Activated CD8-positive, alpha-beta memory T cell treated with anti-CD3 and anti-CD28 coated beads, Interleukin-2, amount 50 U/mL, for 24 hours (primary cell): ENCODE measurements around the gene SOX30.

ENCODE experiments used
- DNase-seq: peaks from one replicate; pipeline ENCODE4 v3.0.0-alpha.2; 2020; ENCODE audit errors: extremely low read depth

Gene SOX30

DNA sequence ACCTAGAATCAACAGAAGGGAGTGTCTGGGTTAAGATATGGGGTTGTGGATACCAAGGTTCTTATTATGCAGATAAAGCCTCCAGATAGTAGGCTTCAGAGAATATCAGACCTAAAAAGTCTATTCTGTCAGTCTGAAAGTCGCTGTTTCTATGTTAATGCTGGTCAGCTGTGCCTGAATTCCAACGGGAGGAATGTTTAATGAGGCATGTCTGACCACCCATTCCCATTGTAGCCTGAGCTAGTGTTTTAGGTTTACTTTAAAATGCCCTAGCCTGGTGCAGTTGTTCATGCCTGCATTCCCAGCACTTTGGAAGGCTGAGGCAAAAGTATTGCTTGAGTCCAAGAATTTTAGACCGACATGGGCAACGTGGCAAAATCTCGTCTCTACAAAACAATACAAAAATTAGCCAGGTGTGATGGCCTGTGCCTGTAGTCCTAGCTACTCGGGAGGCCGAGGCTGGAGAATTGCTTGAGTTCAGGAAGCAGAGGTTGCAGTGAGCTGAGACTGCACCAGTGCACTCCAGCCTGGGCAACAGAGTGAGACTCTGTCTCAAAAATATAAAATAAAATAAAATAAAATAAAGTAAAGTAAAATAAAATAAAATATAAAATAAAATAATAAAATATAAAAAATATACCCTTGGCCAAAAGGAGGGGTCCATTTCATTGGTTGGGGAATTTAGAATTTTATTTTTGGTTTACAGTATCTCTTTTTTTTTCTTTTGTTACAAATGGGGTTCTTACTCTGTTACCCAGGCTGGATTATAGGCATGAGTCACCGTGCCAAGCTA lies 7.8 kb upstream of the SOX30 start:
- no peak for DNase-seq

DNA sequence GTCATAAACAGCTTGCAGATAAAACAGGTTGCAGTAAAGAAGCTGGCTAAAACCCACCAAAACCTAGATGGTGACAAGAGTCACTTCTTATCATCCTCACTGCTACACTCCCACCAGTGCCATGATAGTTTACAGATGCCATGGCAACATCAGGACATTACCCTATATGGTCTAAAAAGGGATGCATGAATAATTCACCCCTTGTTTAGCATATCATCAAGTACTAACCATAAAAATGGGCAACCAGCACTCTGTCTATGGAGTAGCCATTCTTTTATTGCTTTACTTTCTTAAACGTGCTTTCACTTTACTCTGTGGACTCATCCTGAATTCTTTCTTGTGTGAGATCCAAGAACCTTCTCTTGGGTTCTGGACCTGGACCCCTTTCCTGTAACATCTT lies 6.7 kb upstream of the SOX30 start:
- DNase-seq, result no peak

DNA sequence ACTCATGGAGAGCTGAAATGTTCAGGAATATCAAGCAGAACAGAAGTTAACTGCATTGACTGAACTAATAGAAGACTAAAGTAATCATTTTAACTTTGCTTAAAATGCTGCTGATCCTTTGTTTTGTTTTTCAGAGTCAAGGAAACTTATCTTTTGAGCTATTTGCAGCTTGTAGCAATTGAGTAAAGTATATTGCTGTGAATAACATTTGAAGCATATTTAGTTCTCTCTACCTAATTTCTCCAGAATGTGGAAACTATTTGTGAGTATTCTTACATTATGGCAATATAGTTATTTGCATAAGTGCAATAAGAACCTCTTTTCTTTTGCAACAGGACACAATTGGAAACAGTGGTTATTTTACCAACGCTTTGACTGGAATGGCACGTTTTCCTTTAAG lies 5.3 kb upstream of the SOX30 start:
- DNase-seq, result no peak

DNA sequence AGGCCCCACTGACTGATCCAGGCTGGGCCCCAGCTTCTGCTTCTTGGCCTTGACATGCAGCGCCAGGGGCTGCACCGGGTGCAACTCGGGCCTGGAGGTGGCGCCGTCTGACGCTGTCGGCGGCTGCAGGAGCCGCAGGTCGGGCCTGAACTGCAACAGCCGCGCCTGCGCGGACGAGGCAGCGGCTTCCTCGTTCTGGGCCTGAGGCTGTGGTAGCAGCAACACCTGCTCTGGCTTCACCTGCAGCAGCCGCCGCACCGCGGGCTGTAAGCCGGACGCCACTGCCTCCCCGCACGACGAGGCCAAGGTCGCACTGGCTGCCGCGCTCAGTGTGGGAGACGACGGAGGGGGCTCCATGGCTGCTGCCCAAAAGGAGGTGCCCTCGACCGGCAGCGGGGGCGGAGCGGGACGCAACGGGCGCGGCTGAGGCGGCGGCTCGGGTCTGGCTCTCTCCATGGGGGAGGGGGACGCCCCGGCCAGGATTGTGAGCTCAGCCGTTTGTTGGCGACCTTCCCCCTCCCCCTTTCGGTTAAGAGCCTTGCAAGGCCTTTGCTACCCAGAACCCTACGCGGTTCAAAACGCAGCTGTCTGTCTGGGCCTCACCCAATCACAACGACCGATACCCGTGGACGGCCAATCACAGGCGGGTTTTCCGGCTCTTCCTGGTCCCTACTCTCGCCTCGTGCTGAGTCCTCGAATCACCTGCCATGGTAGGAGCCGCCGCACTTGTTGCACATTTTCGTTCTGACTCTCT lies 438 bp downstream of the SOX30 start:
- DNase-seq, result peak; percentile 50

DNA sequence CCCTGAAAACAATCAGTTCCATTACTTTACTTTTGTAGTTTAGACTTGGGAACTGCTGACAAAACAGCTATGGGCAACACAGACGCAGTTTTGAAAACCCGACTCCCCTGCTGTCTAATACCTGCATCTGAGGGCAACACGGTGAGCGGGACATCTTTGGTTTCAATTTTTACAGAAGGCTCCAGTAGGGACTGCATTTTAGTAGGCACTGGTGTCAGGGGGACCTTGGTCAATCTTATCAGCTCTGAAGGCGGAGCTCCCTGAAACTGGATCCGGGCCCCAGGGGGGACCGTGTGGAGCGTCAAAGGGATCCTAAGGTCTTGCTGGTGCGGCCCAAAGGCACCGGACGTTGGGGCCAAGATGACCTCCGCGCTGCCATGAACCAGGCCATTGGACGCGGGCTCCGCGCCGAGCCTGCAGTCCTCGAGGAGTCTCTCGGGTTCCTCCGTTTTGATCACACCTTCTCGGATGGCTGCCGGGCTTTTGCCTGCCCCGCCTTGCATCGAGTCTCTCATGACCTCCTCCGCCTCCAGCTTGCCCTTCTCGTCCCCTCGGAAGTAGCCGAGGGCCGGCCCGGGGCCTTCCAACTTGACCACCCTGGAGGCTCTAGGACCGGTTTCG lies 1.1 kb downstream of the SOX30 start:
- DNase-seq, result no peak

DNA sequence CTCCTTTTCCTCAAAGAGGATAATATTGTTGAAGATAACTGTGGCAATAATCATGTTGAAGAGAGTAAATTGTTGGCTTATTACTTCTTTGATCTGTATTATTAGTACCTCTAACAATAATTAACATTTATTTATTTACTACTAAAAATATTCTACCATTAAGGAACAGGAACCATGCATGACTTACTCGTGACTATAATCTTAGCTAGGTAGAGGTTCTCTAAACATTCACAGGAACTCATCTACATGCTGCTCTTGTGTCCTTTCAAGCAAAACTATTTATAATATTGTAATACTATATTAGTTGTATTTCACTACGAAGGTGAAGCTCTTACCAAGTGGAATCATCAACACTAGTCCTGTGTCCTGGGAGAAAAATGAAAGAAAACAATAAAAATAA lies 3.1 kb downstream of the SOX30 start:
- DNase-seq, result no peak

DNA sequence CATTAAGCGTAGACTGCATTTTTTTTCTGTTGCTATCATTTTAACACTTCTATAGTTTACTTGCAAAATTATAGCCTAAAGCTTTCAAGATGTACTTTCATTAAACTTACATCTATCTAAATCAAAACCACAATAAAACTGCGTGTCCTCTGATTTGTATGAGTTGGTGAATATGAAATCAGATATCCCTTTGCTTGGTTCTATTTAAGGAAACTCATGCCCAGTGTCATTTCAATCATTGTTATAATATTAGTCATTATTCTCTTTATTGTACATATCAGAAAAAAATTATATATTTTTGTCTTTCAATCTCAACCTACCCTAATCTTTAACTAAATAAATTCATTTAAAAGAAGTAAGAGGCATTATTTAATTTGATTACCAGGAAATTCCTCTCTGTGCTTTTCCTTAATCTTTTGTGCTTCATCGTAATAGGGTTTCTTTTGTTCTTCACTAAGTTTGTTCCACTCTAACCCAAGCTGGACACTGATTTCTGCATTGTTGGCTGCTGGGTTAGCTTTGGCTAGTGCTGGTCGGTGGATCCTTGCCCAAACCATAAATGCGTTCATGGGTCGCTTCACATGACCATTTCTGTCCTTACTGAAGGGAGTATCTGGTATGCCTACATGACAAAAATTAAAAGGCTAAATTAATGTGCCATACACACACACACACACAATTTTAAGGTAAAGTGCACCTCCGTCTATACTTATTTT lies 3.8 kb downstream of the SOX30 start:
- DNase-seq, result no peak

DNA sequence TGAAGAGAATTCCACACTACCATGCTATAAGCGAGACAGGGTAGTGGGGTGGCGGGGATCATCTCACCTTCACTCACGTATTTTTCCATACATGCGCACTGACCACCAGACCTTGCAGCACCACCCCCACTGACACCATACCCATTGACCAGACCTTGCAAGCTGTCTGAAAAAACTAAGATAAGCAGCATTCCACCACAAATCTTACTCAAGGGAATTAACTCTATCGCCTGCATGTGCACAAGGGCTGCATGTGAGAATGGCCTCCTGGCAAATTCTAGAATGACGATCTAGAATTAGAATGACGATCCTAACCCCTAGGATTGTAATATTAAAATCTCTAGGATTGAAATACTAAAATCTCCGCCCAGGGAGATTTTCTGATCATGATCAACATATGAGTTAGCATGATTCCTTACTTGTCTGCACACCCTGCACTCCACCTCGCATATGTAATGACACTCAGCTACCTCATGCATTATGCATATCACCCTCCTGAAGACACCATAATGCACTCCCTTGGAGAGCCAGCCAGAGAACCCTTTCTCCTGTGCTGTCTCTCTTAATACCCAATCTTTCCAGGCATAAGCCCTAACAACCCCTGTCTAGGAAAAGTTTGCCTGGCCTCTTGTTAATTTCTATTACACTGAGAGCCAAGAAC lies 11.7 kb downstream of the SOX30 start:
- no peak for DNase-seq

DNA sequence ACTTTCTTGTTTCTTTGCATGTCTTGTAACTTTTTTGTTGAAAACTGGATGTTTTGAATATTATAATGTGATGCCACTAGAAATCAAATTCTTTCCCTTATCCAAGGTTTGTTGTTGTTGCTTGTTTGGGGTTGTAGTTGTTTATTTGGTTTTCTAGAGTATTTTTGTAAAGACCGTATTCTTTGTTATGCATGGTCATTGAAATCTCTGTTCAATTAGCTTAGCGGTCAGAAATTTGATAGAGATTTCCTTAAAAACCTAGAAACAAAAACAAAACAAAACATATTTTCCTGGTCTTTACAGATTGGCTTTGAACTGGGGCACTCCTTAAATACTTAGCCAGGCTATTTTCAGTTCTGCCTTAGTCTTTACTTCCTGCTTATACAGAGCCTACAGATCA lies 21.9 kb downstream of the SOX30 start:
- DNase-seq, result no peak

DNA sequence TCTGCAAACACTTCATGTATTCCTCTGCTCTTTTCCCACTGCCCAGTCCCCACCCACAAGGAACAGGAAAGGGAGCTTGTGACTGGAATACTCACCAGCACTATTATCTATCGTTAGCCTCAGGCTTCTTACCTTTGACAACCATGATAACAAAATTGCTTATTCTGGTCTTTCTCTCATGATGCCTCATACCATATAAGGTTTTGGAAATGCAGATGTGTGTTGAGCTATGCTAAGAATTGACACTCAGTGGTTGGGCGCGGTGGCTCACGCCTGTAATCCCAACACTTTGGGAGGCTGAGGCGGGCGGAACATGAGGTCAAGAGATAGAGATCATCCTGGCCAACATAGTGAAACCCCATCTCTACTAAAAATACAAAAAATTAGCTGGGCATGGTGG lies 25.4 kb downstream of the SOX30 start:
- no peak for DNase-seq

DNA sequence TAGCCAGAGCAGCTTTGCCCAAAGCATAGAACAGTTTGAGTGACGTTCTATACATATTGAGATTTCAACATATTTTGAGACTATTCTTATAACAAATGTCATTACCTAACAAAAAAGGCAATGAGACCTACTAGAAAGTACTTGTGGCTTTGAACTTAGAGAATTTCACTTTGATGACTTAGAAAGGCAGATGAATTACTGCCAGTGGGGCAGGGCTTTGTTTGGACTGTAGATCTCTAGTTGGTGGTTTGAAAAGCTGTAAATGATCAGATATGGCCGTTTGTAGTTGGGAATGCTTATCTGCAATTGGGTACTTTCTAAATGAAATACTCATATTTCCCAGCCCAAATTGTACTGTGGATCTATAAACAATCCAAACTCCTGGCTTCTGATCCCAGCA lies 28.1 kb downstream of the SOX30 start:
- DNase-seq, result no peak

DNA sequence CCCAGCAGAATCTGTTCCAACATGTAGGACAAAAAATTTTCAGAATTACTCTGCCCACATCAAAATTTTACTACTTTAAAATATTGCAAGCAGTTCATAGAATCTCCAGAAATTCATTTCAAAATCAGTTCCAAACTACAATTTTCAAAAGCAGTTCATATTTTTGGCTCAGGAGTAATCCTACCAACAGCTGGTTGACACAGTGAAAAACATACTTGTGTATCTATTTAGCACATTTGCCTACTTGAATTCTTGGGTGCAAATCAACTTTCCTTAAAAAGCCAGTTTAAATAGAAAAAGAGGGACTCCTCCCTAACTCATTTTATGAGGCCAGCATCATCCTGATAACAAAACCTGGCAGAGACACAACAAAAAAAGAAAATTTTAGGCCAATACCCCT lies 31.5 kb downstream of the SOX30 start:
- DNase-seq, result no peak

DNA sequence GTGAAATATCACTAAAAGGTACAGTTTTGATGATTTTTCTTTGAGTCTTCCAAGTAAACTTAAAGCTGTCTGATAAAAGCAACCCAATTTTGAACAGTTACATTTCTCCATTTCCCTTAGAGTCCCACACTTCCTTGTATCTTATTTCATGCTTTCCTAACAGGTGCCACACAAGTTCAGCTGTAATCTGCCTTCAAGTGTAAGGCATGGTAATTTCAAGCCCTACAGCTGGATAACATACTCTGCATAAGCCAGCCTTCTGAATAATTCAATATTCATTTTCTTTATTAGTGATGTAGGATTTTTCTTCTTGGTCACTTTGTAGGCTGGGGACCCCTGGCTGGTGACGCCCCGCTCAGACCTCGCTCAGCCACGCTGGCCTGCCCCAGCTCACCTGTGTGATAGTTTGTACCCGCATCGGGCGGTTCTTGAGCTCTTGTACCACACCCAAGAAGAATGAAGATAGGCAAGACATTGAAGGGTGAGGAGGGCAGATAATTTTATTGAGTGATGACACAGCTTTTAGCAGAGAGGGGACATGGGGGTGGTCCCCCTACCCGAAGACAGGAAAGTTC lies 34.0 kb downstream of the SOX30 start:
- DNase-seq, result no peak

DNA sequence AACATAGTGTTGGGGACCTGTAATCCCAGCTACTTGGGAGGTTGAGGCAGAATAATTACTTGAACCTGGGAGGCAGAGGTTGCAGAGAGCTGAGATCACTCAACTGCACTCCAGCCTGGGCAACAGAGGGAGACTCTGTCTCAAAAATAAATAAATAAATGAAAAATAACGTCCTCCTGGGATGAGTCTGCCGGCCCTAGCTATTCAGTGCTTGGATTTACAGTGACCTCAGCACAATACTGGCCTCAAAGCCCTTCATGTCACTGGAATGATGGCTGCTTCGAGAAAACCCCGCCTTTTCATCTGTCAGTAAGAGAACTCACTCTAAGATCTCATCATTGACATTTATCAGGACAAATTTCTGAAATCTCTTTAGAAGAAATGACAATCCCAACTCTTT lies 35.5 kb downstream of the SOX30 start:
- no peak for DNase-seq

DNA sequence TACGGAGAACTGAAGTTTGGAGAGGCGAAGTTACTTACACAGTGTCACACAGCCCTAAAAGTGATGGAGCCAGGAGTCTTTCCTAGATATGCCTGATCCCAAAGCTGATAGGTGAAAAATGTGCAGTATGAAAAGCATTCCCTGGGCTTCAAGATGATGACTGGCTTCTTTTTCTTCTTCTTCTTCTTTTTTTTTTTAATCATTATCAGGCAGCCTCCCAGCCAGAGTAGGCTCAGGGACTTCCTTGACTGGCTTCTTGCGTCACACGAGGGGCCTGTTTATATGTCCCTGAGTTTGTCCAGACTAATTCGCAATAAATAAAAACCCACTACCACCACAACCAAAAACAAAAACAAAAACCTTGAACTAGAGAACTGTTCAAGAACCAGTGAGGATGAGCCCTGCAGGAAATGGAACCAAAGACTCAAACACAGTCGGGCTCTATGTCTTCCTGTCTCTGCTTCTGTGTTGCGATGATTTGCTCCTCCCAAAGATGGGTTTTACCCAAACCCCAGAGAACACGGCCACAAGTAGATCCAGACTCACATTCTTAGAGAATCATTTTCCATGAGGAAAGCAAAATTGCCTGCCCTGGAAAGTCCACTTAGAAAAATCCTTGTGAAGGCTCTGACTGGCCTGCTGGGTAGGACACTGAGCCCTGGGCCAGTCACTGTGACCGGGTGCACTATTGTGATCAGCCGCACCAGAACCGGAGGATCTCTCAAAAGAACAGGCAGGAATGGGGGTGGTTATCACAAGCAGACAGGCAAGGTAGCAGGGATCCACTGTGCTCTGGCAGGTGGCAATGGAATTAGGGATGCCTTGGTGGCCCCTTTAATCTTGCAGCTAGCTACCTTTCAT lies 38.6 kb downstream of the SOX30 start:
- DNase-seq, result no peak

DNA sequence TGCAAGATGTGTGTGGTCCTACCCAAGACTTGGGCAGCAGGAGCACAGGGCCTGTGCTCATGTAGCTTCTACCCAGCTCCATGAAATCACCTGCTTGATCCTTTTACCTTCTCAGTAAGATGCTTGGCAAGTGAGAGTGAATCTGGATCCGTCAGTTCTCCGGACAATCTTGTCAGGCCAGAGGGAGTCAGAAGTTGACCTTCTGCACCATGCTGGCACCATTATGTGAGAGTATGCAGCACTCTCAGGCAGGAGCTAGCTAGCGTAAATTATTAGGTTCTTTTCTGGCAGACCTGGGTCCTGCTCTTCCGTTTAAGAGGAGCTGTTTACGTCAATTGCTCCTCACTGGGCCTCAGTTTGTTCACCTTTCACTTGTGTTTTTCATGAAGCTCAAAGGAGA lies 39.7 kb downstream of the SOX30 start:
- no peak for DNase-seq

DNA sequence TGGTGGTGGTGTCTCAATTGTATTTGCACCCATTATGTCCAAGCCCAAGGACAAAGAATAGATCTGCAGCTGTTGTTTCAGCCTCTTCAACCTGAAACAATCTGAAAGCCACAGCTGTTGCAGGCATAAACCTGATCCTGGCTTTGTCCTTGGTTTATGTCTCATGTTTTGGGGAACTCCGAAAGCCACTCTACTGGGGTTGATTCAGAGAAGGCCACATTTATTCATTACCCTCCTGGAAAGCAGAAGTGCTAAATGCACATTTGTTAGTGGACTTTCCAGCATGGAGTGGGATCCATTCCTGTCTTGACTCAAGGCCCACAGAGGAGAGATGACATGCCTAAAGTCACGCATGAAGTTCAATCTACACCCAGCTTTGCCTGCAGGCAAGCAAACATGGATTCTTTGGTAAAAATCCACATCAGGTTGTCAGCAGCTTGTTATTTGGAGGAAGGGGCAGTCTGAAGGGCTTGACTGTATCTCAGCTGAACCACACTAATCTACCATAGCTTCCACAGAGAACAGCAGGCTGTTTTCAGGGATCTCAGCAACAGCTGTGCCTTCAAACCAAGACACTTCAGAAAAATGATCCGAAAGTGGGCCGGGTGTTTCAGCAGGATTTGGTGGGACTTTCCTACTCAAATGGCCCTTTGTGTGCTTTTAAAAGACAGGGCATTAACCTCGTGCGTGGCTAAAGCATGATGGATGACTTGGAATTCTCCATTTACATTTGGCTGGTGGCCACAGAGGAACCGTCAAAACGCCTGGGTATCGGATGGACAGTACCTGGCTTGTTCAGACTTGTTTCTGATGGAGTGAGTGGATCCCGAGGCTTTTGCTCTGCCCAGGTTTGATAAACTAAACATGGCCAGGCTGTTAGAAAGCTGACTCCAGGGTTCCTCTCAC lies 40.4 kb downstream of the SOX30 start:
- DNase-seq, result no peak

DNA sequence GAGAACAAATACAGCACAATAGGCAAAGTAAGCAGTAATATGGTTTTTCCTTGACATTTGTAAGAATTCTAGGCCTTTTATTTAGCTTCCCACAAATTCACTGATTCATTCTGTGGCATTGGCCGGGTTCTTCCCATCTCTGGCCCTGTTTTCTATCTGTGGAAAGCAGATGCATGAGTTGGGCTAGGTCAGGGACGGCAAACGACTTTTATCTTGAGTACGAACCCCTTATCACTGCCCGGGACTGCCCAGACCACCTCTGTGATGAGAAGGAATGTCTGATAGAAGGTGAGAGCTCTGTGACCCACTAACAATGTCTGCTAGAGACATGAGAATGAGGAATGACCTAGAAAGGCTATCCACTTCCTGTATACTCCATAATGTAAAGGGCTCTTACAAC lies 41.2 kb downstream of the SOX30 start:
- no peak for DNase-seq

DNA sequence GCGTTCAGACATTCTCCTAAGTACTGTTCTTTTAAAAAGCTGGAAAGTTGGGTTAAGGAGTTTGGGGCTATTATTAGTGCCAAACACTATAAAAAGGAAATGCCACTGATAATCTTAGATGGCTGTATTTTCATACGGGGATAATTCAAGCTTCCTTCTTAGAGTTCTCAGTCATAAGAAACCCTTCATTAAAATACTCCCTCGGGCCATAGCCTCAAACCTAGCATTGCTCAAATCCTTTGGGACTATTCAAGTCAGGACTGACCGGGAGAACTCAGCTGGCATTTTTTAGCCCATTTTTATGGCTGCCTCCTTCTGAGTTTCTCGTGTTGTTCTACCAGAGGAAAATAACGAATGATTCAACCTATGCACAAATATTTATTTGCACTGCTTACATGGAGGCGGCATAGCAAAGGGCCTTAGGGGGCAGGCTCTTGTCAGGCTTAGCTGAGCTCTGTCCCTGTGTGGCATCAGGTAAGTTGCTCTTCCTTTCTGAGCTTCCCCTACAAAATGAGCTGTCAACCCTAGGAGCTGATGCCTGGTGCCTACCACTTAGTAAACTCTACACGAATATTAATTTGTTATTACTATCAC lies 43.2 kb downstream of the SOX30 start:
- no peak for DNase-seq
